Endothelial cell of umbilical vein (primary cell): ENCODE results near the gene GPATCH2L. TPM values are rescaled to one million over a fixed set of nuclear protein-coding genes. Genes with fewer than 3 reads are reported as not detected.

Experiments used
- BruUV-seq: library from RNA; stranded (reverse); fragments of 400-500 nt; replicated peaks from 2 replicates; lab custom pipeline; 2021; lab: Mats Ljungman, UMichigan
- CTCF ChIA-PET: fragments of 300-600, 350-600 bp; sonication (Branson Sonifier 250); formaldehyde crosslinking; loops from one replicate; lab custom pipeline; 2021; ENCODE audit warnings: antibody characterized with exemption, inconsistent platforms; lab: Charles Lee
- POLR2A ChIA-PET: fragments of 300-600, 350-600 bp; sonication (Branson Sonifier 250); formaldehyde crosslinking; loops from one replicate; lab custom pipeline; 2021; ENCODE audit warnings: antibody characterized with exemption, inconsistent platforms; lab: Charles Lee
- DNase-seq: peaks from one replicate; pipeline ENCODE4 v3.0.0-alpha.2; 2011; ENCODE audit warnings: low read depth, low spot score
- FAIRE-seq: peaks from 2 replicates; lab custom pipeline; 2011; peaks lifted over from hg19 to GRCh38; lab: Jason Lieb, UNC
- H2AFZ ChIP-seq: 2 replicates; pipeline ENCODE4 v1.6.0; 2012; ENCODE audit warnings: low read depth, low read length, control low read depth, inconsistent platforms
- H3K27ac ChIP-seq: 2 replicates; pipeline ENCODE4 v1.5.1; 2011; ENCODE audit warnings: low read depth, mild to moderate bottlenecking, control low read depth, low read length, moderate library complexity; ENCODE audit not compliant: insufficient read depth
- H3K27me3 ChIP-seq, 2 experiments: 2 replicates each; pipeline versions ENCODE4 v1.6.0 to v1.6.1; 2011; ENCODE audit warnings: low read length in 2 of 2, mixed read lengths in 1 of 2; ENCODE audit not compliant: control insufficient read depth in 2 of 2, insufficient read depth in 2 of 2
- H3K36me3 ChIP-seq, 2 experiments: 2 replicates in 1 of 2; 3 replicates in 1 of 2; pipeline ENCODE4 v1.5.1; 2011; ENCODE audit warnings: low read length in 2 of 2, mild to moderate bottlenecking in 1 of 2, moderate library complexity in 1 of 2; ENCODE audit not compliant: control insufficient read depth in 2 of 2, insufficient read depth in 2 of 2; ENCODE audit errors: extremely low read depth in 1 of 2
- H3K4me1 ChIP-seq: 3 replicates; pipeline ENCODE4 v1.5.1; 2011; ENCODE audit warnings: mild to moderate bottlenecking, low read length; ENCODE audit not compliant: control insufficient read depth, insufficient read depth; ENCODE audit errors: extremely low read depth
- H3K4me2 ChIP-seq: 2 replicates; pipeline ENCODE4 v1.6.1; 2011; ENCODE audit warnings: low read length, control low read depth, mixed read lengths; ENCODE audit not compliant: insufficient read depth
- H3K4me3 ChIP-seq, 3 experiments: fragments of 200-600 bp in 1 of 3; sonication (generic), shearing (Covaris generic) in 1 of 3; replicated peaks in 1 of 3; 2 replicates each; pipeline ENCODE4 v1.5.1; 2011 to 2016; ENCODE audit warnings: control low read depth in 3 of 3, low read length in 3 of 3, mild to moderate bottlenecking in 2 of 3, inconsistent platforms in 1 of 3, low read depth in 1 of 3, moderate library complexity in 1 of 3; ENCODE audit not compliant: insufficient read depth in 1 of 3
- H3K79me2 ChIP-seq: 2 replicates; pipeline ENCODE4 v1.6.0; 2012; ENCODE audit warnings: low read length, inconsistent platforms; ENCODE audit not compliant: control insufficient read depth, insufficient read depth
- H3K9ac ChIP-seq: replicated peaks from 2 replicates; pipeline ENCODE3; 2011; ENCODE audit warnings: low read length, control low read depth; ENCODE audit not compliant: insufficient read depth; ENCODE audit errors: extremely low read depth
- H3K9me1 ChIP-seq: replicated peaks from 3 replicates; pipeline ENCODE4 v1.6.0; 2011; ENCODE audit warnings: mild to moderate bottlenecking, low read length; ENCODE audit not compliant: control insufficient read depth, insufficient read depth; ENCODE audit errors: extremely low read depth
- H3K9me3 ChIP-seq: replicated peaks from 2 replicates; pipeline ENCODE4 v1.5.1; 2012; ENCODE audit warnings: low read length, inconsistent platforms; ENCODE audit not compliant: control insufficient read depth, insufficient read depth
- H4K20me1 ChIP-seq: replicated peaks from 2 replicates; pipeline ENCODE3; 2011; ENCODE audit warnings: mild to moderate bottlenecking, low read length; ENCODE audit not compliant: control insufficient read depth, insufficient read depth; ENCODE audit errors: extremely low read depth
- CTCF ChIP-seq, 2 donors: IDR thresholded peaks; 1 replicate in 1 of 2; 2 replicates in 1 of 2; pipeline ENCODE4 v1.5.1; 2011; ENCODE audit warnings: low read length in 2 of 2, mild to moderate bottlenecking in 2 of 2, moderate library complexity in 2 of 2, control low read depth in 1 of 2, inconsistent platforms in 1 of 2, low read depth in 1 of 2; ENCODE audit not compliant: insufficient read depth in 1 of 2; ENCODE audit errors: extremely low read depth in 1 of 2
- EZH2 ChIP-seq: IDR thresholded peaks from 2 replicates; pipeline ENCODE4 v1.6.1; 2012; ENCODE audit warnings: borderline replicate concordance, low read depth, mild to moderate bottlenecking, moderate library complexity, low read length, inconsistent platforms; ENCODE audit not compliant: severe bottlenecking
- FOS ChIP-seq: IDR thresholded peaks from 2 replicates; pipeline ENCODE4 v1.6.1; 2011; ENCODE audit warnings: mild to moderate bottlenecking, low read length, moderate library complexity, borderline replicate concordance; ENCODE audit not compliant: insufficient read depth
- GATA2 ChIP-seq: IDR thresholded peaks from 2 replicates; pipeline ENCODE4 v1.7.0; 2011; ENCODE audit warnings: low read depth, mild to moderate bottlenecking, moderate library complexity, mixed read lengths, low read length; ENCODE audit not compliant: insufficient read length, insufficient read depth
- JUN ChIP-seq: IDR thresholded peaks from 2 replicates; pipeline ENCODE4 v1.6.1; 2011; ENCODE audit warnings: borderline replicate concordance, low read depth; ENCODE audit not compliant: insufficient read length, insufficient read depth
- MAX ChIP-seq: IDR thresholded peaks from 2 replicates; pipeline ENCODE4 v1.6.1; 2011; ENCODE audit not compliant: insufficient read depth, insufficient read length
- MYC ChIP-seq: IDR thresholded peaks from one replicate; pipeline ENCODE4 v1.6.1; 2011; ENCODE audit warnings: mild to moderate bottlenecking, low read depth, low read length
- POLR2A ChIP-seq: IDR thresholded peaks from 2 replicates; pipeline ENCODE4 v1.6.1; 2012; ENCODE audit warnings: low read depth, mild to moderate bottlenecking, control low read depth, low read length
- POLR2AphosphoS5 ChIP-seq: IDR thresholded peaks from 2 replicates; pipeline ENCODE4 v1.6.1; 2012; ENCODE audit warnings: low read depth, mild to moderate bottlenecking, control low read depth, low read length, moderate library complexity; ENCODE audit not compliant: insufficient read depth
- dilution Hi-C: fragments of 300-500 bp; cut with MboI; formaldehyde crosslinking; loops from one replicate; pipeline ENCODE4 v1.15.0; 2019; ENCODE audit warnings: low sequenced_read_pairs; ENCODE audit not compliant: extremely low pct_ligation_motif_present
- intact Hi-C: fragments of 100-400 bp; cut with micrococcal nuclease; formaldehyde crosslinking; loops from one replicate; pipeline ENCODE4 v1.10.0; 2022
- polyA plus RNA-seq, 4 experiments: library from polyadenylated mRNA; depleted of rRNA in 3 of 4; stranded (reverse) in 3 of 4; unstranded in 1 of 4; fragments of >200 nt; gene quantifications; 2 replicates each; pipeline versions ENCODE4 v1.2.1 to v1.2.3, GENCODE V29; 2011 to 2012; ENCODE audit warnings: missing spikeins in 1 of 4
- total RNA-seq: library from RNA; stranded (reverse); gene quantifications from 2 replicates; pipeline ENCODE4 v1.2.3, GENCODE V29; 2021

The GPATCH2L gene
- total and polyA plus RNA-seq, 2 donors (not counting 3 experiments of a cell fraction or from before 2014, with no cell fraction given) = 23.3 to 40.0 TPM

GRCh38 chr14:76256545-76256944 is 104.8 kb downstream of the GPATCH2L start:
- intact Hi-C loops = no loop called here
- TF ChIP-seq MAX (no peak), POLR2AphosphoS5 (no peak)
- Histone ChIP-seq H3K79me2 (no peaks in the 10 kb centered on the region), H3K9ac (no peak overlapping the region), H3K36me3 (no peaks in the 10 kb centered on the region), H2AFZ (no peak overlapping the region), H3K9me1 (no peaks in the 10 kb centered on the region), H3K9me3 (no peaks in the 10 kb centered on the region), H4K20me1 (no peaks in the 10 kb centered on the region), H3K27ac (no peak overlapping the region), H3K4me2 (no peak overlapping the region), H3K27me3 (peaks cover 1 to 2% of the 10 kb centered on the region in 2 experiments), H3K4me1 (no peaks in the 10 kb centered on the region), H3K4me3 (no peak overlapping the region)
- POLR2A ChIA-PET = no interaction called here
- FAIRE-seq (no peak), DNase-seq (no peak)
- CTCF ChIA-PET = no interaction called here
- dilution Hi-C loops = no loop called here
- BruUV-seq = no TSS peak

GRCh38 chr14:76257111-76257803 is 105.5 kb downstream of the GPATCH2L start:
- Histone ChIP-seq H3K4me2 (no peak overlapping the region), H3K9me3 (no peaks in the 10 kb centered on the region), H3K36me3 (no peaks in the 10 kb centered on the region), H3K79me2 (no peaks in the 10 kb centered on the region), H3K27me3 (peaks cover 0 to 2% of the 10 kb centered on the region in 2 experiments), H3K4me3 (no peak overlapping the region), H3K4me1 (no peaks in the 10 kb centered on the region), H2AFZ (no peak overlapping the region), H3K9ac (no peak overlapping the region), H4K20me1 (no peaks in the 10 kb centered on the region), H3K9me1 (no peaks in the 10 kb centered on the region), H3K27ac (no peak overlapping the region)
- DNase-seq (no peak), FAIRE-seq (no peak)
- BruUV-seq = no TSS peak
- CTCF ChIA-PET = no interaction called here
- POLR2A ChIA-PET = no interaction called here
- dilution Hi-C loops (no loop called here), intact Hi-C loops (no loop called here)
- TF ChIP-seq MAX (no peak), GATA2 (no peak), CTCF (IDR thresholded peaks at IDR 0.05; ENCODE audit: extremely low read depth in 1 of 2, insufficient read depth in 1 of 2, low read depth in 1 of 2, low read length in 2 of 2) (no peak), POLR2A (no peak), FOS (no peak), POLR2AphosphoS5 (no peak), MYC (no peak), JUN (no peak), EZH2 (no peak)
